IMR-90 (cell line): ENCODE measurements around the gene EPAS1. TPM values are rescaled to one million over a fixed set of nuclear protein-coding genes. Genes with fewer than 3 reads are reported as not detected.

Experiments used
- ATAC-seq: fragments of 200-7000 bp; cut with Tn5 transposase; 2 replicates; pipeline ENCODE4 v1.9.1; 2020; ENCODE audit warnings: low read depth, mild to moderate bottlenecking, moderate library complexity
- BruUV-seq: library from RNA; stranded (reverse); fragments of 400-500 nt; replicated peaks from 2 replicates; lab custom pipeline; 2021; lab: Mats Ljungman, UMichigan
- CTCF ChIA-PET: fragments of 300-600 bp; formaldehyde crosslinking; extraction: SDS; loops from one replicate; lab custom pipeline; 2021; ENCODE audit warnings: antibody characterized with exemption; lab: Yijun Ruan, JAX
- POLR2A ChIA-PET: fragments of 300-600 bp; sonication (Branson Sonifier 250); formaldehyde crosslinking; loops from one replicate; lab custom pipeline; 2022; ENCODE audit warnings: antibody characterized with exemption; ENCODE audit not compliant: unreplicated experiment; lab: Charles Lee
- DNase-seq: peaks from one replicate; pipeline ENCODE4 v3.0.0; 2013
- H2AFZ ChIP-seq: replicated peaks from 2 replicates; pipeline ENCODE3; 2013; ENCODE audit warnings: low read length, mild to moderate bottlenecking; ENCODE audit not compliant: poor library complexity
- H2AK5ac ChIP-seq: 2 replicates; pipeline ENCODE4 v1.6.1; 2013; ENCODE audit warnings: low read depth, low read length, inconsistent platforms
- H2AK9ac ChIP-seq: replicated peaks from 2 replicates; pipeline ENCODE3; 2013; ENCODE audit warnings: mild to moderate bottlenecking, low read depth, low read length, moderate library complexity; ENCODE audit not compliant: poor library complexity
- H2BK120ac ChIP-seq: 2 replicates; pipeline ENCODE4 v1.6.1; 2013; ENCODE audit warnings: low read depth, low read length, inconsistent platforms
- H2BK15ac ChIP-seq: 3 replicates; pipeline ENCODE4 v1.6.1; 2013; ENCODE audit warnings: low read depth, low read length, inconsistent platforms
- H2BK20ac ChIP-seq: 2 replicates; pipeline ENCODE4 v1.6.1; 2013; ENCODE audit warnings: low read depth, mild to moderate bottlenecking, inconsistent platforms, low read length, moderate library complexity
- H2BK5ac ChIP-seq: 2 replicates; pipeline ENCODE4 v1.6.1; 2013; ENCODE audit warnings: mild to moderate bottlenecking, low read depth, low read length, inconsistent platforms; ENCODE audit not compliant: poor library complexity, severe bottlenecking
- H3K14ac ChIP-seq: replicated peaks from 2 replicates; pipeline ENCODE4 v1.6.1; 2013; ENCODE audit warnings: low read depth, low read length, inconsistent platforms
- H3K18ac ChIP-seq: 2 replicates; pipeline ENCODE4 v1.6.1; 2013; ENCODE audit warnings: low read depth, low read length, control low read depth
- H3K23ac ChIP-seq: 2 replicates; pipeline ENCODE4 v1.6.1; 2013; ENCODE audit warnings: low read depth, low read length, inconsistent platforms
- H3K27ac ChIP-seq: 2 replicates; pipeline ENCODE4 v1.5.1; 2013; ENCODE audit warnings: mild to moderate bottlenecking, control low read depth, low read length; ENCODE audit not compliant: insufficient read depth
- H3K27me3 ChIP-seq: 2 replicates; pipeline ENCODE4 v1.6.1; 2013; ENCODE audit warnings: low read length; ENCODE audit not compliant: control insufficient read depth, insufficient read depth
- H3K36me3 ChIP-seq: 2 replicates; pipeline ENCODE4 v1.6.1; 2013; ENCODE audit warnings: low read length, mixed read lengths; ENCODE audit not compliant: control insufficient read depth, insufficient read depth
- H3K4ac ChIP-seq: 2 replicates; pipeline ENCODE4 v1.6.1; 2013; ENCODE audit warnings: low read depth, low read length, inconsistent platforms
- H3K4me1 ChIP-seq: 2 replicates; pipeline ENCODE4 v1.6.1; 2013; ENCODE audit warnings: low read length, mixed read lengths; ENCODE audit not compliant: control insufficient read depth, insufficient read depth
- H3K4me2 ChIP-seq: 2 replicates; pipeline ENCODE4 v1.6.1; 2013; ENCODE audit warnings: low read depth, mild to moderate bottlenecking, control low read depth, low read length, moderate library complexity
- H3K4me3 ChIP-seq: 2 replicates; pipeline ENCODE4 v1.5.1; 2013; ENCODE audit warnings: low read depth, mild to moderate bottlenecking, control low read depth, low read length, moderate library complexity; ENCODE audit not compliant: insufficient read depth
- H3K56ac ChIP-seq: 2 replicates; pipeline ENCODE4 v1.6.1; 2013; ENCODE audit warnings: low read length, inconsistent platforms; ENCODE audit not compliant: insufficient read depth; ENCODE audit errors: extremely low read depth
- H3K79me1 ChIP-seq, 2 experiments: 2 replicates each; pipeline ENCODE4 v1.6.1; 2013; ENCODE audit warnings: low read length in 2 of 2, inconsistent platforms in 1 of 2, low read depth in 1 of 2
- H3K9ac ChIP-seq: 2 replicates; pipeline ENCODE4 v1.6.1; 2013; ENCODE audit warnings: low read depth, low read length, control low read depth
- H3K9me1 ChIP-seq: 2 replicates; pipeline ENCODE4 v1.6.1; 2013; ENCODE audit warnings: low read length, inconsistent platforms; ENCODE audit not compliant: insufficient read depth
- H3K9me3 ChIP-seq: 2 replicates; pipeline ENCODE4 v1.6.1; 2013; ENCODE audit warnings: low read length; ENCODE audit not compliant: control insufficient read depth, insufficient read depth
- H4K20me1 ChIP-seq: 2 replicates; pipeline ENCODE4 v1.6.1; 2013; ENCODE audit warnings: low read length, inconsistent platforms; ENCODE audit not compliant: insufficient read depth
- H4K5ac ChIP-seq: 2 replicates; pipeline ENCODE4 v1.6.1; 2013; ENCODE audit warnings: mild to moderate bottlenecking, low read depth, low read length, control low read depth
- H4K8ac ChIP-seq, 2 experiments: 2 replicates each; pipeline ENCODE4 v1.6.1; 2013; ENCODE audit warnings: low read depth in 2 of 2, low read length in 2 of 2, control low read depth in 1 of 2, inconsistent platforms in 1 of 2
- H4K91ac ChIP-seq: 2 replicates; pipeline ENCODE4 v1.6.1; 2013; ENCODE audit warnings: low read depth, low read length, inconsistent platforms; ENCODE audit not compliant: insufficient read depth
- CTCF ChIP-seq: conservative IDR thresholded peaks from 2 replicates; pipeline ENCODE4 v1.5.1; 2012; ENCODE audit warnings: mild to moderate bottlenecking, low read depth, low read length, improper control_type of control experiment
- ELK1 ChIP-seq: fragments of 150-350 bp; IDR thresholded peaks from 2 replicates; pipeline ENCODE4 v1.6.1; 2016; ENCODE audit warnings: low read depth, mild to moderate bottlenecking, low read length, moderate library complexity, borderline replicate concordance
- POLR2A ChIP-seq: IDR thresholded peaks from 2 replicates; pipeline ENCODE4 v1.6.1; 2012; ENCODE audit warnings: mild to moderate bottlenecking, low read depth, low read length
- RAD21 ChIP-seq: IDR thresholded peaks from 2 replicates; pipeline ENCODE4 v1.6.1; 2012; ENCODE audit warnings: low read length, improper control_type of control experiment
- SMC3 ChIP-seq: fragments of 150-350 bp; IDR thresholded peaks from 2 replicates; pipeline ENCODE4 v1.6.1; 2016; ENCODE audit warnings: low read depth, mild to moderate bottlenecking, antibody characterized with exemption, low read length, moderate library complexity
- WGBS, 2 experiments: methylation state at CpG; one replicate each; pipeline versions ENCODE4 v1.1.5 to v1.1.7; 2013; ENCODE audit warnings: missing lambda C conversion rate in 2 of 2; ENCODE audit not compliant: insufficient read length in 1 of 2; ENCODE audit errors: extremely low coverage in 2 of 2; 5-methylcytosine and 5-hydroxymethylcytosine counted together
- dilution Hi-C: fragments of 300-500 bp; cut with HindIII; formaldehyde crosslinking; loops from one replicate; pipeline ENCODE4 v1.14.3; 2018; ENCODE audit warnings: low sequenced_read_pairs; ENCODE audit not compliant: unreplicated experiment
- in situ Hi-C: fragments of 300-500 bp; cut with MboI; formaldehyde crosslinking; loops from 3 replicates; pipeline ENCODE4 v1.14.3; 2019; ENCODE audit warnings: low sequenced_read_pairs, inconsistent platforms, mixed read lengths
- intact Hi-C: fragments of 100-400 bp; cut with micrococcal nuclease; formaldehyde crosslinking; loops from 2 replicates; pipeline ENCODE4 v1.10.0; 2022
- polyA plus RNA-seq, 3 experiments: library from polyadenylated mRNA; depleted of rRNA; stranded (reverse); fragments of >200 nt; gene quantifications; 2 replicates each; pipeline ENCODE4 v1.2.3, GENCODE V29; 2012; ENCODE audit warnings: low replicate concordance in 1 of 3
- total RNA-seq: library from RNA; depleted of rRNA; stranded (reverse); fragments of >200 nt; gene quantifications from 2 replicates; pipeline ENCODE4 v1.2.3, GENCODE V29; 2012

The EPAS1 gene
- total and polyA plus RNA-seq, 2 of the 4 experiments (the other 2 are of a cell fraction): 40.7 to 120 TPM

- Histone ChIP-seq H2AK5ac (0 out of 2 replicates have a peak overlapping the region, but pooled peaks have one; percentile 15), H3K9me1 (peaks cover 33% of the 10 kb centered on the region), H4K8ac (peak overlapping the region in 1 of 2 experiments; percentile 73; a peak in 1 of 4 replicates), H4K5ac (no peak overlapping the region), H2BK5ac (peak overlapping the region; percentile 31), H4K20me1 (peaks cover 17% of the 10 kb centered on the region; the same call in 1 of the 2 replicates), H2BK20ac (peak overlapping the region; percentile 22; the same call in 1 of the 2 replicates), H3K4me3 (no peak overlapping the region), H3K4me2 (no peak overlapping the region), H2AFZ (no peak overlapping the region), H3K23ac (no peak overlapping the region), H3K36me3 (peaks cover 58% of the 10 kb centered on the region), H3K18ac (no peak overlapping the region; the same call in 1 of the 2 replicates), H3K4me1 (peaks cover 19% of the 10 kb centered on the region), H3K27ac (no peak overlapping the region), H3K56ac (no peak overlapping the region), H3K79me1 (peaks cover 34 to 87% of the 10 kb centered on the region in 2 experiments), H2BK120ac (peak overlapping the region; percentile 74; the same call in 1 of the 2 replicates), H3K9ac (no peak overlapping the region), H3K9me3 (no peaks in the 10 kb centered on the region), H2BK15ac (0 out of 3 replicates have a peak overlapping the region, but pooled peaks have one; percentile 51), H4K91ac (0 out of 2 replicates have a peak overlapping the region, but pooled peaks have one; percentile 10), H3K27me3 (no peaks in the 10 kb centered on the region), H3K14ac (peak overlapping the region; percentile 84), H2AK9ac (no peak overlapping the region), H3K4ac (no peak overlapping the region)
- BruUV-seq: no TSS peak
- peak; percentile 72 for DNase-seq
- in situ Hi-C loops (loop anchor here (5.0 to 25.0 kb wide), 2 partner anchors 58 to 353 kb away; no protein-coding TSS in a partner anchor), intact Hi-C loops (loop anchor here (1.0 to 2.0 kb wide), 5 partner anchors 68 to 372 kb away; partner anchors contain the start of gene EPAS1), dilution Hi-C loops (no loop called here)
- TF ChIP-seq SMC3 (peak; percentile 80), CTCF (peak; percentile 79), POLR2A (no peak), RAD21 (peak; percentile 83), ELK1 (no peak)
- ChIA-PET POLR2A (no interaction called here), CTCF (no interaction called here)
- ATAC-seq: peak; percentile 48
- WGBS, 2 experiments: no CpG with 5 or more reads among the region's 4 CpGs
Observed at GRCh38 chr2:46364797-46365457, 67.7 kb downstream of the EPAS1 start.
